Fibroblast of mammary gland (primary cell): ENCODE results near the gene IPP.

ENCODE experiments used
- DNase-seq: peaks from one replicate; pipeline ENCODE4 v3.0.0-alpha.2; 2010; ENCODE audit warnings: low read depth
- H3K4me3 ChIP-seq: 2 replicates; pipeline ENCODE4 v1.5.1; 2011; ENCODE audit warnings: low read depth, mild to moderate bottlenecking, low read length, moderate library complexity; ENCODE audit not compliant: control insufficient read depth
- CTCF ChIP-seq: conservative IDR thresholded peaks from 2 replicates; pipeline ENCODE4 v1.5.1; 2011; ENCODE audit warnings: low read depth, low read length, inconsistent platforms; ENCODE audit not compliant: control insufficient read depth, insufficient read depth

Gene IPP

GRCh38 chr1:45660336-45660735 is 90.1 kb downstream of the IPP start:
- no peak for TF ChIP-seq CTCF
- no peak for DNase-seq

GRCh38 chr1:45659222-45659621 is 91.2 kb downstream of the IPP start:
- no peak for DNase-seq
- no peak for TF ChIP-seq CTCF
- H3K4me3 ChIP-seq, result no peak overlapping the region

More at GRCh38 chr1:45660336-45660735, 90.1 kb downstream of the IPP start:
- H3K4me3 ChIP-seq, result no peak overlapping the region

- no peak overlapping the region for H3K4me3 ChIP-seq
- no peak for TF ChIP-seq CTCF
- no peak for DNase-seq
These were observed 92.3 kb downstream of the IPP start for GRCh38 chr1:45658171-45658570.

- no peak for TF ChIP-seq CTCF
- DNase-seq, result no peak
- no peak overlapping the region for H3K4me3 ChIP-seq
These were observed 93.8 kb downstream of the IPP start for GRCh38 chr1:45656573-45657226.

- TF ChIP-seq CTCF, result no peak
- H3K4me3 ChIP-seq, result no peak overlapping the region
- DNase-seq, result peak; percentile 51
These were observed 95.7 kb downstream of the IPP start for GRCh38 chr1:45654540-45655280.
